Transverse colon (tissue), 3 donors: ENCODE data around the gene SLC38A1.

Source experiments
- POLR2A ChIP-seq: fragments of 450-650 bp; IDR thresholded peaks from one replicate; pipeline ENCODE4 v1.6.1; 2016; ENCODE audit warnings: antibody characterized with exemption, mild to moderate bottlenecking, moderate library complexity
- TF ChIP-seq, protein P1 (sequence below), 5 experiments: fragments of 200-600 bp in 3 of 5; fragments of 450-650 bp in 2 of 5; sonication (generic) in 3 of 5; IDR thresholded peaks; 1 replicate in 2 of 5; 2 replicates in 3 of 5; pipeline ENCODE4 v1.5.1; 2016 to 2017; ENCODE audit warnings: antibody characterized with exemption in 5 of 5, inconsistent platforms in 3 of 5, mild to moderate bottlenecking in 2 of 5, moderate library complexity in 1 of 5

DNA sequence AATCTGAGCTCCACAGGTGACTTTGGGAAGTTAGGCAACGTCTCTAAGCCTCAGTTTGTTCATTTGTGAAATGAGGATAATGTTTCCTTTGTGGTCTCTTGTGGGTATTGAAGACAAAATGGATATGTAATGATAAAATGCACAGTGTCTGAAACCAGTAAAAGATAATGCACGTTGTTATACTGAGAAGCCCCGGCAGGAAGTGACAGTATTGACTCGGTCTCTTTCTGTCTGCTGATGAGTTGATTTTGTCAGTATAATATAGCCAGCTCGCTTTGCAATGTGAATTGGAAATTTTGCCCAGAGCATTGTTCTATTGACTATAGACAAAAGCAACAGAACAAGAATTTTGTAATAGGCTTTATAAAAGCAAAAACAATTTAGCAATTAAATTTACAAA is 49.2 kb upstream of the SLC38A1 start:
- TF ChIP-seq, protein P1, sequence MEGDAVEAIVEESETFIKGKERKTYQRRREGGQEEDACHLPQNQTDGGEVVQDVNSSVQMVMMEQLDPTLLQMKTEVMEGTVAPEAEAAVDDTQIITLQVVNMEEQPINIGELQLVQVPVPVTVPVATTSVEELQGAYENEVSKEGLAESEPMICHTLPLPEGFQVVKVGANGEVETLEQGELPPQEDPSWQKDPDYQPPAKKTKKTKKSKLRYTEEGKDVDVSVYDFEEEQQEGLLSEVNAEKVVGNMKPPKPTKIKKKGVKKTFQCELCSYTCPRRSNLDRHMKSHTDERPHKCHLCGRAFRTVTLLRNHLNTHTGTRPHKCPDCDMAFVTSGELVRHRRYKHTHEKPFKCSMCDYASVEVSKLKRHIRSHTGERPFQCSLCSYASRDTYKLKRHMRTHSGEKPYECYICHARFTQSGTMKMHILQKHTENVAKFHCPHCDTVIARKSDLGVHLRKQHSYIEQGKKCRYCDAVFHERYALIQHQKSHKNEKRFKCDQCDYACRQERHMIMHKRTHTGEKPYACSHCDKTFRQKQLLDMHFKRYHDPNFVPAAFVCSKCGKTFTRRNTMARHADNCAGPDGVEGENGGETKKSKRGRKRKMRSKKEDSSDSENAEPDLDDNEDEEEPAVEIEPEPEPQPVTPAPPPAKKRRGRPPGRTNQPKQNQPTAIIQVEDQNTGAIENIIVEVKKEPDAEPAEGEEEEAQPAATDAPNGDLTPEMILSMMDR (IDR thresholded peaks at IDR 0.05), result no peak
- TF ChIP-seq POLR2A, result no peak
